ENCODE results near the gene DENND4A. TPM values are rescaled to one million over a fixed set of nuclear protein-coding genes. Genes with fewer than 3 reads are reported as not detected.
"Not testable (repeated sequence)": the region's sequence is repeated elsewhere in the genome, so short reads cannot be mapped to it uniquely, and the experiment has no call there.

Gene DENND4A
- total RNA-seq, 1 experiment from 2014 or later = 7.2 TPM

DNA sequence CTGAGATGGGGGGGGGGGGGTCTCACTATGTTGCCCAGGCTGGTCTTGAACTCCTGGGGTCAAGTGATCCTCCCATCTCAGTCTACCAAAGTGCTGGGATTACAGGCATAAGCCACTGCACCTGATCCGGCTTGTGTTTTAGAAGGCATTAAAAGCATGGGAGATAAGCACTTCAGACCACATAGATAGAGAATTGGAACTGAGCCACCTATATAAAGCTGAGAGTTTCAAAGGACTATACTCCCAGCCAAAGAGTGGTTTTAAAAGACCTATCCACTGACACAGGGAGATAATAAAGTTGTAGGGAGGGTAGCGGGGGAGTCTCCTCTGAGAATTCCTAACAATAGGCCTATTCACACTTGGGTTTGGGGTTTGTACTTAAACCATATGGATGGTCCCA lies 34.8 kb downstream of the DENND4A start:
- no peak for DNase-seq (ENCODE audit: low spot score)

DNA sequence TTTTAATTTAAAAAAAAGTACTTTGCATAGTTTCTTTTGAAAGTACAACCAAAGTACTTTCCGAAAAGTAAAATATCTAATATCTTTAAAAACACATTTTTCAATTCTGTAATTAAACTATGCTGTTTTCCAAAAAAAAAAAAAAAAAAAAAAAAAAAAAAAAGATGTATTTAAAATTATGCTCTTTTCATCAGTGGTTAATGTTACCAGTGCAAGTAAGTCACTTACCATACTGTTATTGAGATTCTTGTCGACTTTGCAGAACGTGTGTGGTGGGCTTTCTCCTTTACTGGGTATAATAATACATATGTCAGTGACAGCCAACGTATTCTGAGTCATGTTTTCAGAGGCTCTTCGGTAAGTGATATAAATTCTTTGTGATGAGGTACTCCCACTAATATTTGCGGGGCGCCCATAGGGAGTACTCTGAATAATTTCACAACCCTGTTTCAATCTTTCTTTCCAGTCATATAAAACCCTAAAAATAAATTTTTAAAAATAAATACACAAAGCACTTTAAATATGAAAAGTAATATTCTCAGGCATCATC lies 39.9 kb downstream of the DENND4A start:
- DNase-seq (ENCODE audit: low spot score) = no peak

DNA sequence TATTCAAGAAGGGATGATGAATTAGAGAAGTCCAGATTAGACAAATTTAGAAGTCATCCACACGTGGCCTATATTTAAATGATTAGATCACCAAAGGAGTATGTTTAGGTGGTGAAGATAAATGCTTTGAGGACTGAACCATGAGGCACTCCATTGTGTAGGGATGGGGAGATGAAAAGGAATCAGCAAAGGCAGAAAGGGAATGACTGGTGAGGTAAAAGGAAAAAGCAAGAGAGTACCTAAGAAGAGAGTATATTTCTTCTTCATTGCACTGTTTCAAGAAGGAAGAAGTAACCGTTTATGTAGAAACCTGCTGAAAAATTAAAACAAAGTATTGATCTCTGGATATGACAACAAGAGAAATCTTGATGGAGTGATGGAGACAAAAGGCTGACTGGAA lies 40.7 kb downstream of the DENND4A start:
- no peak for DNase-seq (ENCODE audit: low spot score)

GRCh38 chr15:65747265-65747664 lies 44.8 kb downstream of the DENND4A start:
- no peak for DNase-seq (ENCODE audit: low spot score)

DNA sequence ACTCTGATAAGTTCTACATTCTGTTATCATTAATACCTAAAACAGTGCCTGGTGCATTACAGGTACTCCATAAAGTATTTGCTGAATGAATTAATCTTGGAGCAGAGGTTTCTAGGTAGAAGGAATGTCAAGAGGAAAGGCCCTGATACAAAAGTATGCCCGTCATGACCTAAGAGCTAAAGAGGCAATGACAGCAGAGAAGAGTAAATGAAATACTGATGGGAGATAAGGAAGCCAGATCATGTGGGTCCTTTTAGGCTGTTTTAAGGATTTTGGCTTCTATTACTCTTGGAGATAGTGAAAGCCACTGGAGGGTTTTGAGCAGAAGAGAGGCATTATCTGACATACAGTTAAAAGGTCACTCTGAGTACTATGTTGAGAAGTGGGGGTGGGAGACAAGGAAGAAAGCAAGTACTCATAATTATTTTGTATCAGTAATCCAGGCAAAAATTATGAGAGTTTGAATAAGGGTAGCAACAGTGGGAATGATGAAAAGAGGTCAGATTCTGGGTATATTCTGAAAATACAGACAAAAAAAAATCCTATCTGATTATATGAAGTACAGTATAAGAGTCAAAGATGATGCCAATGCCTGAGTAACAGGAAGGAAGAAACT lies 48.3 kb downstream of the DENND4A start:
- no peak for DNase-seq (ENCODE audit: low spot score)

DNA sequence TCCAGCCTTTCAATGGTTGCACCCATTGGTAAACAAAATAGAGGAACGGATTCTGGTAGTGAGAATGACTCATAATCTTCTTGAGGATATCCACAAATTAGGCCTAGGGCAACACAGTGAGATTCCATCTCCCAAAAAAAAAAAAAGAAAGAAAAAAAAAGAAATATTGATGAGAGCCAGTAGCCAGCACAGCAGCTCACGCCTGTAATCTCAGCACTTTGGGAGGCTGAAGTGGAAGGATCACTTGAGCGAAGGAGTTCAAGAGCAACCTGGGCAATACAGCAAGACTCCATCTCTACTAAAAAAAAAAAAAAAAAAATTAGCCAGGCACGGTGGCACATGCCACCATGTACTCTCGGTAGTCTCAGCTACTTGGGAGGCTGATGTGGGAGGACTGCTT lies 51.9 kb downstream of the DENND4A start:
- no peak for DNase-seq (ENCODE audit: low spot score)

- DNase-seq (ENCODE audit: low spot score) = no peak
These were observed 53.4 kb downstream of the DENND4A start for GRCh38 chr15:65738649-65739048.

DNA sequence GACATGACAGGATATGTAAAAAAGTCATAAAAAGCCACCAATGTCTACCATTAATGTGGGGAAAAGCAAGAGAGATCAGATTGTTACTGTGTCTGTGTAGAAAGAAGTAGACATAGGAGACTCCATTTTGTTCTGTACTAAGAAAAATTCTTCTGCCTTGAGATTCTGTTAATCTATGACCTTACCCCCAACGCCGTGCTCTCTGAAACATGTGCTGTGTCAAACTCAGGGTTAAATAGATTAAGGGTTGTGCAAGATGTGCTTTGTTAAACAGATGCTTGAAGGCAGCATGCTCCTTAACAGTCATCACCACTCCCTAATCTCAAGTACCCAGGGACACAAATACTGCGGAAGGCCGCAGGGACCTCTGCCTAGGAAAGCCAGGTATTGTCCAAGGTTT lies 58.5 kb downstream of the DENND4A start:
- not testable (repeated sequence) for DNase-seq (ENCODE audit: low spot score)

DNA sequence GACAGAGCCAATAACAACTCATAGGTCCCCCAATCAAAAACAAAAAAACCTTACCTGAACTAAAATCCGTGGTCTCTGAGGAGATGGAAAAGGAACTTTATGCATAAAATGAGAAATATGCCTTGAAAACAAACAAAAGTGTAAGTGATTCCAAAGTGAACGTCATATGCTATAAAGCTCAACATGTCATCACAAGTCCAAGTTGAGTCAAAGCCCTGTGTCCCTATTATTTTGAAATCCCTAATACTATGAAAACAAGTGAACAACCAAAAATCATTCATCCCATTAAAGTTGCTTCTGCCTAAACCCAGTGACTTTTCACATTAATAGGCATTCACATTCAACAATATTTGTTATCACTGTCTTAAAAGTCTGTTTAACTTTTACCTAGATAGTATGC lies 59.4 kb downstream of the DENND4A start:
- no peak for DNase-seq (ENCODE audit: low spot score)

- no peak for DNase-seq (ENCODE audit: low spot score)
These were observed 60.2 kb downstream of the DENND4A start for GRCh38 chr15:65731926-65732325.

GRCh38 chr15:65730549-65731172 lies 61.4 kb downstream of the DENND4A start:
- no peak for DNase-seq (ENCODE audit: low spot score)

DNA sequence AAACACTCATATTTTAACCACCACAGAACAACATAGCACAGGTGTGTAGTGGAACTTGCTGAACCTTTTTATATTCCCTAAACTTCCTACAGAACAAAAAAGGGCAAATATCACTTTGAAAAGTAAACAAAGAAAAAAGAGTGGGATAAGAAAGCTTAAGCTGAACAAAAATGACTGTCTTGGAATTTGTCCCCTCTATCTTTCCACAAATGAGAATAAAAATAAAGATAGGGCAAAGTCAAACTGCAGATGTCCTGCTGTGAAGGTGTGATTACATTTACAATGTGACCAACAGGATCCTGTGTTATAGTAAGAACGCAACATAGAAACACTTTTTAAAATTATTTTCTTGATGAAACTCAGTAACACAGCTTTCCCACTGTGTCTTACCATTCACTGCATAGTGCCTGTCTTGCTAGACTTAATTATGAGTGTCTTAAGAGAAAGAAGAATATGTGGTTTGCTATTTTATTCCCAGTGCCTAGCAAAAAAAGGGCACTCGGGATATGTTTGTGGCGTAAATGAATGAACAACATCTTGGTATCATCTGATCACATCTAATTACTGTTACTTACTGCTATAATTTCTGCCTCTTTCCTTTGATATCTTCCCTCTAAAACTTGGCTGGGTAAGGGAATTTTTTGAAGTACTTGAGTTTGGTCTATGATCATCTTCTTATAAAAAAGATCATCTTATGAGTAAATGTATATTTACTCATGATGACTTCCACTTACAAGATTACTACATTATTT lies 67.5 kb downstream of the DENND4A start:
- no peak for DNase-seq (ENCODE audit: low spot score)

GRCh38 chr15:65723876-65724275 lies 68.2 kb downstream of the DENND4A start:
- no peak for DNase-seq (ENCODE audit: low spot score)

DNA sequence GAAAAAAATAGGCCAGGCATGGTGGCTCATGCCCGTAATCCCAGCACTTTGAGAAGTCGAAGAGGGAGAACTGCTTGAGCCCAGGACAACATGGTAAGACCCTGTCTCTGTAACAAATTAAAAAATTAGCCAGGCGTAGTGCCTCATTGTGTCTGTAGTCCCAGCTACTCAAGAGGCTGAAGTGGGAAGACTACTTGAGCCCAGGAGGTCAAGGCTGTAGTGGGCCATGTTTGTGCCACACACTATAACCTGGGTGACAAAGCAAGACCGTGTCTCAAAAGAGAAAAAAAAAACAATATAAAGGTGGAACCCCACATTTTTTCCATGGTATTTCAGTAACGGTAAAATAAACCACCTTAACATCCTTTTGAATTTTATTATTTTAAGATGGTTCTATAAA lies 69.9 kb downstream of the DENND4A start:
- no peak for DNase-seq (ENCODE audit: low spot score)

GRCh38 chr15:65712415-65712814 lies 79.7 kb downstream of the DENND4A start:
- DNase-seq (ENCODE audit: low spot score) = no peak

- DNase-seq (ENCODE audit: low spot score) = no peak
These were observed 97.0 kb downstream of the DENND4A start for GRCh38 chr15:65695081-65695480.

- DNase-seq (ENCODE audit: low spot score) = no peak
These were observed 101.3 kb downstream of the DENND4A start for GRCh38 chr15:65690778-65691177.

- no peak for DNase-seq (ENCODE audit: low spot score)
These were observed 101.9 kb downstream of the DENND4A start for GRCh38 chr15:65690173-65690572.

- no peak for DNase-seq (ENCODE audit: low spot score)
These were observed 103.6 kb downstream of the DENND4A start for GRCh38 chr15:65688462-65688861.

DNA sequence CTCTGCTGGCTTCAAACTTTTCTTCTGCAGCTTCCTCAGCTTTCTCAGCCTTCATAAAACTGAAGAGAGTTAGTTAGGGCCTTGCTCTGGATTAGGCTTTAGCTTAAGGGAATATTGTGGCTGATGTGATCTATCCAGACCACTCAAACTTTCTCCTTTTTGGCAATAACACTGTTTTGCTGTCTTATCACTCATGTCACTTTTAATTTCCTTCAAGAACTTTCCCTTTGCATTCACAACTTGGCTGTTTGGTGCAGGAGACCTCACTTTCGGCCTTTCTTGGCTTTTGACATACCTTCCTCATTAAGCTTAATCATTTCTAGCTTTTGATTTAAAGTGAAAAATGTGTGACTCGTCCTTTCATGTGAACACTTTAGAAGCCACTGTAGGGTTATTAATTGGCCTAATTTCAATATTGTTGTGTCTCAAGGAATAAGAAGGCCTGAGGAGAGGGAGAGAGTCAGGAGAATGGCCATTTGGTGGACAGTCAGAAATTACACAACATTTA lies 109.6 kb downstream of the DENND4A start:
- DNase-seq (ENCODE audit: low spot score) = no peak

- DNase-seq (ENCODE audit: low spot score) = no peak
These were observed 111.5 kb downstream of the DENND4A start for GRCh38 chr15:65680544-65680943.

DNA sequence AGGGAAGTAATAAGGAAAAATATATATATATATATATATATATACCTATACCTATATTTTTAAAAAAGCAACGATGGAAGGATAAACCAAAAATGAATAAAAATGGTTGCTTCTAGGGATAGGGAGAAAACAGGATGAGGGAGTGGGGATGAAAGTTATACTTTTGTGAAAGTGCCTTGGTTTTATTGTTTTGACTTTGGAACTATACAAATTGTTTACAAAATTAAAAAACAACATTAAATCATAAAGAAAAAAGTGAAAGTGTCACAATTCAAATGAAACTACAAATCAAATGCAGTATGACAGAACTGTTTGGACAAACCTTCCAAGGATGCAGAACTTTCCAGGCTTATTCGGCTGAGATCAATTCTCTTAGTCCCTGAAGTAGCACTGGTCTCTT lies 116.0 kb downstream of the DENND4A start:
- DNase-seq (ENCODE audit: low spot score) = no peak

- DNase-seq (ENCODE audit: low spot score) = no peak
These were observed 116.5 kb downstream of the DENND4A start for GRCh38 chr15:65675551-65675950.
